Measurements from ENCODE around the gene ZDHHC16.

The ZDHHC16 gene

GRCh38 chr10:97482381-97482780 lies 36.4 kb downstream of the ZDHHC16 start:
- DNase-seq: no peak

- no peak for DNase-seq
Measured at GRCh38 chr10:97483506-97483905, 37.5 kb downstream of the ZDHHC16 start.

GRCh38 chr10:97483921-97484320 lies 37.9 kb downstream of the ZDHHC16 start:
- no peak for DNase-seq

- DNase-seq: no peak
Measured at GRCh38 chr10:97485647-97486281, 39.8 kb downstream of the ZDHHC16 start.

GRCh38 chr10:97490592-97490991 lies 44.6 kb downstream of the ZDHHC16 start:
- DNase-seq: peak; percentile 14

- DNase-seq: no peak
Measured at GRCh38 chr10:97494151-97494550, 48.2 kb downstream of the ZDHHC16 start.

- peak; percentile 12 for DNase-seq
Measured at GRCh38 chr10:97494863-97495506, 49.0 kb downstream of the ZDHHC16 start.

- peak; percentile 90 for DNase-seq
Measured at GRCh38 chr10:97497572-97498075, 51.6 kb downstream of the ZDHHC16 start.

- peak; percentile 99 for DNase-seq
Measured at GRCh38 chr10:97498076-97498840, 52.3 kb downstream of the ZDHHC16 start, which contains the start of gene MMS19. TSS of gene MMS19 (minus strand) at chr10:97498422. CDS start at chr10:97498384, 38 bp downstream.

GRCh38 chr10:97498841-97499560 lies 53.0 kb downstream of the ZDHHC16 start, which contains the start of gene UBTD1:
TSS of gene UBTD1 (plus strand) at chr10:97498924. CDS start at chr10:97499204, 280 bp downstream.
- DNase-seq: no peak

- DNase-seq: no peak
Measured at GRCh38 chr10:97499561-97500296, 53.8 kb downstream of the ZDHHC16 start.

GRCh38 chr10:97500297-97500575 lies 54.3 kb downstream of the ZDHHC16 start:
- DNase-seq: no peak

GRCh38 chr10:97502916-97503315 lies 56.9 kb downstream of the ZDHHC16 start:
- no peak for DNase-seq

- DNase-seq: no peak
Measured at GRCh38 chr10:97503406-97503805, 57.4 kb downstream of the ZDHHC16 start.

GRCh38 chr10:97505152-97505551 lies 59.2 kb downstream of the ZDHHC16 start:
- no peak for DNase-seq

- peak; percentile 11 for DNase-seq
Measured at GRCh38 chr10:97506199-97506991, 60.4 kb downstream of the ZDHHC16 start.
